Measurements from ENCODE around the gene TXLNB. TPM values are rescaled to one million over a fixed set of nuclear protein-coding genes. Genes with fewer than 3 reads are reported as not detected.

The TXLNB gene
- polyA plus RNA-seq, 4 donors, result 1.3 to 2.2 (median 1.8) TPM

Other genes starting within 250 kb of the TXLNB start
- 10 to 100 TPM; 14.3 to 19.6 (median 17.1) TPM for gene HECA, start 156.9 kb downstream of the TXLNB start, polyA plus RNA-seq (ENCODE audit: insufficient read length in 4 of 4)
- 100 to 1,000 TPM; 173 to 217 (median 201) TPM for gene CITED2, start 82.7 kb upstream of the TXLNB start, polyA plus RNA-seq (ENCODE audit: insufficient read length in 4 of 4)

All from right renal pelvis (tissue), 4 donors.